ENCODE measurements around the gene MAGOHB. TPM values are rescaled to one million over a fixed set of nuclear protein-coding genes. Genes with fewer than 3 reads are reported as not detected.

MAGOHB gene
- total RNA-seq, 1 donor from 2014 or later = 30.5 TPM

DNA sequence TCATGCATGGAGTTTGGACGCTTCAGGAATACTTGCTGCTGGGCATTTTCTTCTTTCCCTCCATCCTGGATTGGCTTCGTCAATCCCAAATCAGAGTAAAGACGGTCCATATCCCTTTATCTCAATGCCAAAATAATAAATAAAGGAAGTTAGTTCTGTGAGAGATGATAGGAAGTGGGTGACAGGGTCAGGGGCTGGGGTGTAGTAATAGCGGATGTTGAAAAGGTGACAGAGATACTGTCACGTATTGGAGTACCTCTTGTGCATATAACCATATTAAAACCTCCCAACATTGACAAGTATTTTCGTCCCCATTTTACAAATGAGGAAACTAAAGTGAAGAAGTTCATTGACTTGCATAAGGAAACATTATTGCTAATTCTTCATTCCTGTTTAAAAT, 12.4 kb downstream of the MAGOHB start:
- H3K27ac Mint-ChIP-seq (ENCODE audit: unreplicated experiment) = no peak overlapping the region
- Histone ChIP-seq H4K20me1 (ENCODE audit: insufficient read depth, low read length) (no peaks in the 10 kb centered on the region), H2AFZ (ENCODE audit: low read depth, low read length) (no peak overlapping the region), H3K36me3 (ENCODE audit: insufficient read depth, low read length) (peaks cover 9% of the 10 kb centered on the region), H3K27me3 (ENCODE audit: insufficient read depth, low read length) (no peaks in the 10 kb centered on the region), H3K4me2 (ENCODE audit: low read length) (no peak overlapping the region), H3K27ac (ENCODE audit: low read depth, low read length) (no peak overlapping the region), H3K4me1 (ENCODE audit: insufficient read depth, low read length) (no peaks in the 10 kb centered on the region), H3K9ac (ENCODE audit: low read length) (no peak overlapping the region), H3K79me2 (ENCODE audit: insufficient read depth, low read length) (no peaks in the 10 kb centered on the region), H3K9me3 (ENCODE audit: insufficient read depth, low read depth, low read length) (no peaks in the 10 kb centered on the region), H3K4me3 (ENCODE audit: insufficient read depth, low read depth, low read length) (no peak overlapping the region)
- no peak for FAIRE-seq
- no peaks in the 10 kb centered on the region for H3K9me3 Mint-ChIP-seq (ENCODE audit: unreplicated experiment)
- peaks cover 2% of the 10 kb centered on the region for H3K36me3 Mint-ChIP-seq (ENCODE audit: low read depth, unreplicated experiment)
- TF ChIP-seq, protein P1, sequence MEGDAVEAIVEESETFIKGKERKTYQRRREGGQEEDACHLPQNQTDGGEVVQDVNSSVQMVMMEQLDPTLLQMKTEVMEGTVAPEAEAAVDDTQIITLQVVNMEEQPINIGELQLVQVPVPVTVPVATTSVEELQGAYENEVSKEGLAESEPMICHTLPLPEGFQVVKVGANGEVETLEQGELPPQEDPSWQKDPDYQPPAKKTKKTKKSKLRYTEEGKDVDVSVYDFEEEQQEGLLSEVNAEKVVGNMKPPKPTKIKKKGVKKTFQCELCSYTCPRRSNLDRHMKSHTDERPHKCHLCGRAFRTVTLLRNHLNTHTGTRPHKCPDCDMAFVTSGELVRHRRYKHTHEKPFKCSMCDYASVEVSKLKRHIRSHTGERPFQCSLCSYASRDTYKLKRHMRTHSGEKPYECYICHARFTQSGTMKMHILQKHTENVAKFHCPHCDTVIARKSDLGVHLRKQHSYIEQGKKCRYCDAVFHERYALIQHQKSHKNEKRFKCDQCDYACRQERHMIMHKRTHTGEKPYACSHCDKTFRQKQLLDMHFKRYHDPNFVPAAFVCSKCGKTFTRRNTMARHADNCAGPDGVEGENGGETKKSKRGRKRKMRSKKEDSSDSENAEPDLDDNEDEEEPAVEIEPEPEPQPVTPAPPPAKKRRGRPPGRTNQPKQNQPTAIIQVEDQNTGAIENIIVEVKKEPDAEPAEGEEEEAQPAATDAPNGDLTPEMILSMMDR (IDR thresholded peaks at IDR 0.05; ENCODE audit: insufficient read depth, low read depth, low read length) = no peak
- TF ChIP-seq EZH2 (IDR thresholded peaks at IDR 0.05; ENCODE audit: insufficient read depth, low read length) = no peak
- peaks cover 8% of the 10 kb centered on the region for H3K4me1 Mint-ChIP-seq (ENCODE audit: low read depth, unreplicated experiment)
- no peak for DNase-seq (ENCODE audit: low read depth)
- H3K27me3 Mint-ChIP-seq (ENCODE audit: low read depth, unreplicated experiment) = no peaks in the 10 kb centered on the region
- H3K4me3 Mint-ChIP-seq (ENCODE audit: unreplicated experiment) = no peak overlapping the region

DNA sequence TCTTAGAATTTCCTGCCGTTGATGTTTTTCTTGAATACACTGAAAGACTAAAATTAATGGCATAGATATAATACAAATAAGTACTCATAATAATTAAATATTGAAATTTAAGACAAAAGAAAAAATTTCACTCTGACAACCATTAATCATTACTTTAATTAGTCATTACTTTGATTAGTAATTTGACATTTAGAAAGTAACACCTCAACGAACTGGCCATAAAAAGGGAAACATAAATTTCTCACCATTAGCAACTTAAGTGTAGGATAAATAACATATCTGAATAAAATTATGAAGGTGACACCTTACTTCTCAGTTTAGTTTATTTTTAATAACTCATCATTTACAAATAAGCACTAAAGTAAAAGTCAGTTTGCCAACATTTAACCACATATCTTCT, 17.5 kb downstream of the MAGOHB start:
- no peaks in the 10 kb centered on the region for H3K27me3 ChIP-seq (ENCODE audit: insufficient read depth, low read length)
- no peak overlapping the region for H3K4me3 ChIP-seq (ENCODE audit: insufficient read depth, low read depth, low read length)
- H4K20me1 ChIP-seq (ENCODE audit: insufficient read depth, low read length) = no peaks in the 10 kb centered on the region
- Mint-ChIP-seq H3K36me3 (ENCODE audit: low read depth, unreplicated experiment) (peaks cover 1% of the 10 kb centered on the region), H3K4me3 (ENCODE audit: unreplicated experiment) (no peak overlapping the region), H3K27ac (ENCODE audit: unreplicated experiment) (no peak overlapping the region), H3K4me1 (ENCODE audit: low read depth, unreplicated experiment) (no peaks in the 10 kb centered on the region), H3K9me3 (ENCODE audit: unreplicated experiment) (no peaks in the 10 kb centered on the region), H3K27me3 (ENCODE audit: low read depth, unreplicated experiment) (no peaks in the 10 kb centered on the region)
- H3K9me3 ChIP-seq (ENCODE audit: insufficient read depth, low read depth, low read length) = no peaks in the 10 kb centered on the region
- H3K27ac ChIP-seq (ENCODE audit: low read depth, low read length) = no peak overlapping the region
- H3K9ac ChIP-seq (ENCODE audit: low read length) = no peak overlapping the region
- no peak overlapping the region for H3K4me2 ChIP-seq (ENCODE audit: low read length)
- no peaks in the 10 kb centered on the region for H3K79me2 ChIP-seq (ENCODE audit: insufficient read depth, low read length)
- no peak for DNase-seq (ENCODE audit: low read depth)
- no peaks in the 10 kb centered on the region for H3K4me1 ChIP-seq (ENCODE audit: insufficient read depth, low read length)
- no peak for FAIRE-seq
- H3K36me3 ChIP-seq (ENCODE audit: insufficient read depth, low read length) = peaks cover 3% of the 10 kb centered on the region
- TF ChIP-seq, protein P1 (IDR thresholded peaks at IDR 0.05; ENCODE audit: insufficient read depth, low read depth, low read length) = no peak
- no peak for TF ChIP-seq EZH2 (IDR thresholded peaks at IDR 0.05; ENCODE audit: insufficient read depth, low read length)
- H2AFZ ChIP-seq (ENCODE audit: low read depth, low read length) = no peak overlapping the region

DNA sequence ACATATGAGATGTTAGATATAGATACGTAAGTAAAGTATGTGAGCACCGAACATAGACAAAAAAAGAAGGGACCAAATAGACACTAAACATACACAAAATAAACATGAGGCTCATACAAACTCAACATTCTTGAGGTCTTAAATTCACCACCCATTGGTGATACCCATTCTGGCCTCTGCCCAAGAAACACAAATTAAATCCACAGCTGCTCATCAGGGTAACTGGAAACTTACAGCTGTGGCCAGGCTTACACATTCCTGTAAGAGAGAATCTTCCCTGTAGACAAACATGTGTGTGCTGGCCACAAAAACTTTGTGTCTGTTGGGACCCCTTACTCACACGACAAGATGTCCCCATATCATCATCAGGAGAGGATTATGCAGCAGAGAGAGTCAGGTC, 22.4 kb downstream of the MAGOHB start:
- no peak overlapping the region for H3K9ac ChIP-seq (ENCODE audit: low read length)
- no peak overlapping the region for H2AFZ ChIP-seq (ENCODE audit: low read depth, low read length)
- H3K27ac Mint-ChIP-seq (ENCODE audit: unreplicated experiment) = no peak overlapping the region
- H3K4me2 ChIP-seq (ENCODE audit: low read length) = no peak overlapping the region
- no peaks in the 10 kb centered on the region for H3K4me1 Mint-ChIP-seq (ENCODE audit: low read depth, unreplicated experiment)
- H3K9me3 Mint-ChIP-seq (ENCODE audit: unreplicated experiment) = no peaks in the 10 kb centered on the region
- no peak overlapping the region for H3K27ac ChIP-seq (ENCODE audit: low read depth, low read length)
- H3K4me3 ChIP-seq (ENCODE audit: insufficient read depth, low read depth, low read length) = no peak overlapping the region
- no peaks in the 10 kb centered on the region for H3K4me1 ChIP-seq (ENCODE audit: insufficient read depth, low read length)
- no peaks in the 10 kb centered on the region for H3K27me3 Mint-ChIP-seq (ENCODE audit: low read depth, unreplicated experiment)
- H3K36me3 ChIP-seq (ENCODE audit: insufficient read depth, low read length) = peaks cover 3% of the 10 kb centered on the region
- no peaks in the 10 kb centered on the region for H3K9me3 ChIP-seq (ENCODE audit: insufficient read depth, low read depth, low read length)
- H3K79me2 ChIP-seq (ENCODE audit: insufficient read depth, low read length) = no peaks in the 10 kb centered on the region
- no peak for DNase-seq (ENCODE audit: low read depth)
- H4K20me1 ChIP-seq (ENCODE audit: insufficient read depth, low read length) = no peaks in the 10 kb centered on the region
- FAIRE-seq = no peak
- no peak overlapping the region for H3K4me3 Mint-ChIP-seq (ENCODE audit: unreplicated experiment)
- H3K36me3 Mint-ChIP-seq (ENCODE audit: low read depth, unreplicated experiment) = peaks cover 5% of the 10 kb centered on the region
- no peaks in the 10 kb centered on the region for H3K27me3 ChIP-seq (ENCODE audit: insufficient read depth, low read length)
- no peak for TF ChIP-seq EZH2 (IDR thresholded peaks at IDR 0.05; ENCODE audit: insufficient read depth, low read length)
- TF ChIP-seq, protein P1 (IDR thresholded peaks at IDR 0.05; ENCODE audit: insufficient read depth, low read depth, low read length) = no peak
